Pancreas (tissue), 10 donors: Measurements from ENCODE around the gene BSG. TPM values are rescaled to one million over a fixed set of nuclear protein-coding genes. Genes with fewer than 3 reads are reported as not detected.

Experiments
- ATAC-seq, 4 donors: fragments of 200-7000 bp; cut with Tn5 transposase; one replicate each; pipeline versions ENCODE4 v1.8.0 to v1.9.1; 2020; ENCODE audit warnings: mild to moderate bottlenecking in 4 of 4, moderate library complexity in 4 of 4
- DNase-seq, 6 donors: peaks; one replicate each; pipeline ENCODE4 v3.0.0-alpha.2; 2020
- FAIRE-seq: peaks from 2 replicates; lab custom pipeline; 2012; peaks lifted over from hg19 to GRCh38; lab: Jason Lieb, UNC
- H3K27ac ChIP-seq, 4 donors: fragments of 200-600 bp; sonication (generic); 1 replicate in 3 of 4; 2 replicates in 1 of 4; pipeline versions ENCODE4 v1.5.0 to v1.8.0; 2020
- H3K27me3 ChIP-seq, 4 donors: fragments of 200-600 bp; one replicate each; pipeline ENCODE4 v1.8.0; 2021
- H3K36me3 ChIP-seq, 3 donors: fragments of 200-600 bp; sonication (generic) in 1 of 3; one replicate each; pipeline versions ENCODE4 v1.5.0 to v1.8.0; 2020 to 2021
- H3K4me1 ChIP-seq, 3 donors: fragments of 200-600 bp; one replicate each; pipeline ENCODE4 v1.8.0; 2021
- H3K4me3 ChIP-seq, 4 donors: fragments of 200-600 bp; sonication (generic) in 2 of 4; one replicate each; pipeline versions ENCODE4 v1.5.0 to v1.8.0; 2020 to 2021
- H3K9me3 ChIP-seq, 4 donors: fragments of 200-600 bp; one replicate each; pipeline ENCODE4 v1.8.0; 2021
- CTCF ChIP-seq, 4 donors: fragments of 200-600 bp; sonication (generic) in 3 of 4; IDR thresholded peaks; one replicate each; pipeline versions ENCODE4 v1.5.0 to v1.8.0; 2021; ENCODE audit warnings: antibody characterized with exemption in 4 of 4
- WGBS, 2 donors: extraction: QIAGEN DNeasy Blood & Tissue Kit; methylation state at CpG; one replicate each; pipeline ENCODE4 v1.1.7; 2013; 5-methylcytosine and 5-hydroxymethylcytosine counted together
- intact Hi-C, 3 donors: fragments of 100-400 bp; cut with DNase I; formaldehyde crosslinking; loops; one replicate each; pipeline versions ENCODE4 v1.11.1 to v1.14.2; 2022
- polyA plus RNA-seq, 2 donors: library from polyadenylated mRNA; stranded (reverse); fragments of 200-250 nt; gene quantifications; one replicate each; pipeline ENCODE4 v1.2.3, GENCODE V29; 2013
- total RNA-seq, 6 donors: library from RNA; stranded (reverse); fragmentation: NEBNext Ultra II Directional in 4 of 6; extraction: Animal tissue kit (Norgen Biotek cat#: 25700) in 4 of 6; gene quantifications; one replicate each; pipeline versions ENCODE4 v1.2.1 to v1.2.4, GENCODE V29; 2021 to 2023
- donor health status: healthy with polysubstance abuse.
- donor health status: DM: no; HTN: no; CAD: no; lungs with moderate emphysema.
- donor health status: DM: no; HTN: no; CAD: no.
- donor health status: control.
- donor health status: control.
- donor health status: Bipolar disorder and iron deficiency.
- donor health status: DM: yes; HTN: yes; CAD: no.
- donor health status: DM: no; HTN: no; CAD: no.
- donor health status: DM: no; HTN: no; CAD: no.
- donor health status: DM: yes; HTN: yes; CAD: no.

BSG gene
- total and polyA plus RNA-seq, 8 donors: 122 to 256 (median 159) TPM

GRCh38 chr19:540867-541637 lies 31.3 kb upstream of the BSG start:
- no peaks in the 10 kb centered on the region for H3K4me1 ChIP-seq
- H3K36me3 ChIP-seq: peaks cover 0 to 40% (median 13%) of the 10 kb centered on the region in 3 donors
- intact Hi-C loops: no loop called here
- no peak overlapping the region for H3K27ac ChIP-seq
- ATAC-seq (no peak), FAIRE-seq (no peak), DNase-seq (peak in 2 of 6 donors; percentile 33 to 64)
- no peaks in the 10 kb centered on the region for H3K9me3 ChIP-seq
- no peak for TF ChIP-seq CTCF (IDR thresholded peaks at IDR 0.05)
- WGBS, 2 donors: 91 to 92% methylated on average over 51 of the region's 51 CpGs
- no peak overlapping the region for H3K4me3 ChIP-seq
- H3K27me3 ChIP-seq: no peaks in the 10 kb centered on the region

GRCh38 chr19:541699-542098 lies 30.7 kb upstream of the BSG start:
- no peak for ATAC-seq

GRCh38 chr19:542173-542866 lies 30.1 kb upstream of the BSG start:
- 89 to 94% methylated on average over 33 to 34 of the region's 34 CpGs for WGBS, 2 donors
- FAIRE-seq: no peak

More at GRCh38 chr19:541699-542098, 30.7 kb upstream of the BSG start:
- FAIRE-seq (no peak), DNase-seq (peak in 2 of 6 donors; percentile 27 to 70)
- WGBS, 2 donors: 92 to 94% methylated on average over 25 to 26 of the region's 26 CpGs
- Histone ChIP-seq H3K9me3 (no peaks in the 10 kb centered on the region), H3K36me3 (peaks cover 0 to 34% (median 8%) of the 10 kb centered on the region in 3 donors), H3K27ac (no peak overlapping the region), H3K27me3 (no peaks in the 10 kb centered on the region), H3K4me3 (no peak overlapping the region), H3K4me1 (no peaks in the 10 kb centered on the region)
- intact Hi-C loops: no loop called here
- no peak for TF ChIP-seq CTCF (IDR thresholded peaks at IDR 0.05)

GRCh38 chr19:543910-544608 lies 28.3 kb upstream of the BSG start, which contains the start of gene GZMM:
Gene GZMM (plus strand): TSS chr19:544053. CDS start chr19:544072, 19 bp downstream.
- Histone ChIP-seq H3K27ac (no peak within 1 kb of the TSS), H3K4me3 (no peak within 1 kb of the TSS), H3K36me3 (peaks cover 0 to 17% (median 2%) of the 10 kb centered on the region in 3 donors), H3K9me3 (no peaks in the 10 kb centered on the region), H3K4me1 (no peaks in the 10 kb centered on the region), H3K27me3 (no peaks in the 10 kb centered on the region)
- DNase-seq (peak in 2 of 6 donors; percentile 30 to 73), ATAC-seq (peak in 3 of 4 donors; percentile 24 to 49 (median 41)), FAIRE-seq (no peak)
- 55 to 64% methylated on average over 30 to 31 of the region's 31 CpGs for WGBS, 2 donors
- TF ChIP-seq CTCF (IDR thresholded peaks at IDR 0.05): no peak
- intact Hi-C loops: no loop called here

More at GRCh38 chr19:542173-542866, 30.1 kb upstream of the BSG start:
- H3K27ac ChIP-seq: no peak overlapping the region
- peak in 1 of 4 donors; percentile 4 for ATAC-seq
- peaks cover 0 to 29% (median 7%) of the 10 kb centered on the region in 3 donors for H3K36me3 ChIP-seq
- no peaks in the 10 kb centered on the region for H3K4me1 ChIP-seq
- intact Hi-C loops: no loop called here
- H3K4me3 ChIP-seq: no peak overlapping the region
- H3K27me3 ChIP-seq: no peaks in the 10 kb centered on the region
- no peak for TF ChIP-seq CTCF (IDR thresholded peaks at IDR 0.05)
- DNase-seq: peak in 2 of 6 donors; percentile 25 to 80
- no peaks in the 10 kb centered on the region for H3K9me3 ChIP-seq
